ENCODE measurements around the gene WIPI1. TPM values are rescaled to one million over a fixed set of nuclear protein-coding genes. Genes with fewer than 3 reads are reported as not detected.

The WIPI1 gene
- total RNA-seq, 1 donor from 2014 or later, result 37.6 TPM

- H3K4me1 ChIP-seq (ENCODE audit: control insufficient read depth in 3 of 3, insufficient read depth in 3 of 3, low read length in 3 of 3), result peaks cover 12 to 35% (median 32%) of the 10 kb centered on the region in 3 donors
- no peak overlapping the region for H3K27ac ChIP-seq (ENCODE audit: low read depth, low read length)
- no peak overlapping the region for H3K9ac ChIP-seq (ENCODE audit: low read depth in 1 of 3, low read length in 3 of 3)
- no peaks in the 10 kb centered on the region for H3K27me3 ChIP-seq (ENCODE audit: control insufficient read depth in 3 of 3, insufficient read depth in 3 of 3, low read length in 3 of 3)
- no peaks in the 10 kb centered on the region for H3K9me3 ChIP-seq (ENCODE audit: control insufficient read depth in 3 of 3, low read length in 3 of 3)
- H3K4me3 ChIP-seq (ENCODE audit: low read length in 3 of 3), result no peak overlapping the region
- H3K36me3 ChIP-seq (ENCODE audit: control insufficient read depth in 3 of 3, insufficient read depth in 3 of 3, low read length in 3 of 3), result peaks cover 71 to 78% (median 75%) of the 10 kb centered on the region in 3 donors
Measured at GRCh38 chr17:68432086-68432864, 25.0 kb downstream of the WIPI1 start.

- H3K27ac ChIP-seq (ENCODE audit: low read depth, low read length), result no peak overlapping the region
- H3K27me3 ChIP-seq (ENCODE audit: control insufficient read depth in 3 of 3, insufficient read depth in 3 of 3, low read length in 3 of 3), result no peaks in the 10 kb centered on the region
- H3K9ac ChIP-seq (ENCODE audit: low read depth in 1 of 3, low read length in 3 of 3), result peak overlapping the region in 1 of 3 donors; percentile 25
- no peaks in the 10 kb centered on the region for H3K9me3 ChIP-seq (ENCODE audit: control insufficient read depth in 3 of 3, low read length in 3 of 3)
- H3K36me3 ChIP-seq (ENCODE audit: control insufficient read depth in 3 of 3, insufficient read depth in 3 of 3, low read length in 3 of 3), result peaks cover 76 to 83% (median 81%) of the 10 kb centered on the region in 3 donors
- peaks cover 12 to 32% (median 29%) of the 10 kb centered on the region in 3 donors for H3K4me1 ChIP-seq (ENCODE audit: control insufficient read depth in 3 of 3, insufficient read depth in 3 of 3, low read length in 3 of 3)
- no peak overlapping the region for H3K4me3 ChIP-seq (ENCODE audit: low read length in 3 of 3)
Measured at GRCh38 chr17:68431661-68432071, 25.6 kb downstream of the WIPI1 start.

DNA sequence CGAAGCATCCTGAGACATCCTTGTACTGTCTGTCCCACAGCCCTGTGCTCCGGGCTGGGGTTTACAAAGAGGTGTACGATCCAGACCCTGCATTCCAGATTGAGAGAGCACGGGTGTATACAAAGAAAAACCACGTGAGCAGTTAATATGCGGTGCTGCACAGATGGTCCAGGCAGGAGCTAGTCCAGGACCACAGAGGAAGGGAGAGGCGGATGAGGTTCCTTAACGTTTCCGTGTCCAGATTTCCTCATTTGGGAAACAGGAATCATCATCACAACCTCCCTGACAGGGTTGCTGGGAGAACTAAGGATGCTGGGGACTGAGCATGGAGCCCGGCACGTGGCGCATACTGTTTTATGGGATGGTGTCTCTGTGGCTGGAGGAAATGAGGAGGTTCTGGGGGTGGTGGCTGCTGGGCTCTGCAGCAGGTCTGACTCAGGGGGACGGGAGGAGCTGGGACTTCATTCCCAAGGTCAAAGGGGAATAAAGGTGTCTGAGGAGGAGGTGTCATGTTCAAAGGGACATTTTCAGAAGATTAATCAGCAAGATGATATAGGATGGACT lies 26.2 kb downstream of the WIPI1 start:
- Histone ChIP-seq H3K27me3 (ENCODE audit: control insufficient read depth in 3 of 3, insufficient read depth in 3 of 3, low read length in 3 of 3) (no peaks in the 10 kb centered on the region), H3K36me3 (ENCODE audit: control insufficient read depth in 3 of 3, insufficient read depth in 3 of 3, low read length in 3 of 3) (peaks cover 81 to 88% (median 86%) of the 10 kb centered on the region in 3 donors), H3K27ac (ENCODE audit: low read depth, low read length) (no peak overlapping the region), H3K9me3 (ENCODE audit: control insufficient read depth in 3 of 3, low read length in 3 of 3) (no peaks in the 10 kb centered on the region), H3K9ac (ENCODE audit: low read depth in 1 of 3, low read length in 3 of 3) (peak overlapping the region in 1 of 3 donors; percentile 25), H3K4me3 (ENCODE audit: low read length in 3 of 3) (no peak overlapping the region), H3K4me1 (ENCODE audit: control insufficient read depth in 3 of 3, insufficient read depth in 3 of 3, low read length in 3 of 3) (peaks cover 7 to 26% (median 24%) of the 10 kb centered on the region in 3 donors)

DNA sequence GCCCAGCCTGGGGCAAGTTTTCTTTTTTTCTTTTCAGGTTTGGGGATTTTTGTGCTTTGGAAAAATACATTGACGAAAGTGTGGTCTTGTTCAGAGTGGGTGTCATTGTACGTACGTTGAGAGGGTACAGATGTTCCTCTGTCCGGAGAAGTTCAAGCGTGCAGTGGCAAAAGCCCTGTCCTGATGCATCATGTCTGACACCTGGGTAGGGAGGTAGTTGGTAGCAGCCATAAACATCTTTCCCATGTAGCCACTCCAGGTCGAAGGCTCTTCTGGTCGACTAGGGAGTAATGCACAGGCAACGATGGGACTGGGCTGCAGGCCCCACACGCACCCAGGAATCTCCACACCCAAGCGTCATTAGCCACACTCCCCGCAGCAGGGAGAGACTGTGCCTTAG lies 27.4 kb downstream of the WIPI1 start:
- no peaks in the 10 kb centered on the region for H3K27me3 ChIP-seq (ENCODE audit: control insufficient read depth in 3 of 3, insufficient read depth in 3 of 3, low read length in 3 of 3)
- peaks cover 0 to 19% (median 15%) of the 10 kb centered on the region in 3 donors for H3K4me1 ChIP-seq (ENCODE audit: control insufficient read depth in 3 of 3, insufficient read depth in 3 of 3, low read length in 3 of 3)
- no peak overlapping the region for H3K9ac ChIP-seq (ENCODE audit: low read depth in 1 of 3, low read length in 3 of 3)
- H3K4me3 ChIP-seq (ENCODE audit: low read length in 3 of 3), result no peak overlapping the region
- peaks cover 82 to 89% (median 86%) of the 10 kb centered on the region in 3 donors for H3K36me3 ChIP-seq (ENCODE audit: control insufficient read depth in 3 of 3, insufficient read depth in 3 of 3, low read length in 3 of 3)
- H3K9me3 ChIP-seq (ENCODE audit: control insufficient read depth in 3 of 3, low read length in 3 of 3), result no peaks in the 10 kb centered on the region
- no peak overlapping the region for H3K27ac ChIP-seq (ENCODE audit: low read depth, low read length)

- H3K4me3 ChIP-seq (ENCODE audit: low read length in 3 of 3), result no peak overlapping the region
- H3K27me3 ChIP-seq (ENCODE audit: control insufficient read depth in 3 of 3, insufficient read depth in 3 of 3, low read length in 3 of 3), result no peaks in the 10 kb centered on the region
- H3K36me3 ChIP-seq (ENCODE audit: control insufficient read depth in 3 of 3, insufficient read depth in 3 of 3, low read length in 3 of 3), result peaks cover 84 to 87% (median 87%) of the 10 kb centered on the region in 3 donors
- H3K4me1 ChIP-seq (ENCODE audit: control insufficient read depth in 3 of 3, insufficient read depth in 3 of 3, low read length in 3 of 3), result peaks cover 0 to 13% (median 4%) of the 10 kb centered on the region in 3 donors
- no peak overlapping the region for H3K9ac ChIP-seq (ENCODE audit: low read depth in 1 of 3, low read length in 3 of 3)
- H3K27ac ChIP-seq (ENCODE audit: low read depth, low read length), result no peak overlapping the region
- no peaks in the 10 kb centered on the region for H3K9me3 ChIP-seq (ENCODE audit: control insufficient read depth in 3 of 3, low read length in 3 of 3)
Measured at GRCh38 chr17:68428498-68429172, 28.7 kb downstream of the WIPI1 start.

- no peaks in the 10 kb centered on the region for H3K27me3 ChIP-seq (ENCODE audit: control insufficient read depth in 3 of 3, insufficient read depth in 3 of 3, low read length in 3 of 3)
- H3K9me3 ChIP-seq (ENCODE audit: control insufficient read depth in 3 of 3, low read length in 3 of 3), result no peaks in the 10 kb centered on the region
- no peak overlapping the region for H3K4me3 ChIP-seq (ENCODE audit: low read length in 3 of 3)
- H3K27ac ChIP-seq (ENCODE audit: low read depth, low read length), result no peak overlapping the region
- H3K4me1 ChIP-seq (ENCODE audit: control insufficient read depth in 3 of 3, insufficient read depth in 3 of 3, low read length in 3 of 3), result peaks cover 0 to 11% (median 4%) of the 10 kb centered on the region in 3 donors
- H3K9ac ChIP-seq (ENCODE audit: low read depth in 1 of 3, low read length in 3 of 3), result no peak overlapping the region
- peaks cover 84 to 88% (median 88%) of the 10 kb centered on the region in 3 donors for H3K36me3 ChIP-seq (ENCODE audit: control insufficient read depth in 3 of 3, insufficient read depth in 3 of 3, low read length in 3 of 3)
Measured at GRCh38 chr17:68427575-68427974, 29.7 kb downstream of the WIPI1 start.

GRCh38 chr17:68425979-68426378 lies 31.3 kb downstream of the WIPI1 start:
- H3K9me3 ChIP-seq (ENCODE audit: control insufficient read depth in 3 of 3, low read length in 3 of 3), result no peaks in the 10 kb centered on the region
- H3K4me3 ChIP-seq (ENCODE audit: low read length in 3 of 3), result no peak overlapping the region
- H3K4me1 ChIP-seq (ENCODE audit: control insufficient read depth in 3 of 3, insufficient read depth in 3 of 3, low read length in 3 of 3), result no peaks in the 10 kb centered on the region
- H3K27me3 ChIP-seq (ENCODE audit: control insufficient read depth in 3 of 3, insufficient read depth in 3 of 3, low read length in 3 of 3), result no peaks in the 10 kb centered on the region
- no peak overlapping the region for H3K9ac ChIP-seq (ENCODE audit: low read depth in 1 of 3, low read length in 3 of 3)
- no peak overlapping the region for H3K27ac ChIP-seq (ENCODE audit: low read depth, low read length)
- H3K36me3 ChIP-seq (ENCODE audit: control insufficient read depth in 3 of 3, insufficient read depth in 3 of 3, low read length in 3 of 3), result peaks cover 78 to 84% (median 81%) of the 10 kb centered on the region in 3 donors

DNA sequence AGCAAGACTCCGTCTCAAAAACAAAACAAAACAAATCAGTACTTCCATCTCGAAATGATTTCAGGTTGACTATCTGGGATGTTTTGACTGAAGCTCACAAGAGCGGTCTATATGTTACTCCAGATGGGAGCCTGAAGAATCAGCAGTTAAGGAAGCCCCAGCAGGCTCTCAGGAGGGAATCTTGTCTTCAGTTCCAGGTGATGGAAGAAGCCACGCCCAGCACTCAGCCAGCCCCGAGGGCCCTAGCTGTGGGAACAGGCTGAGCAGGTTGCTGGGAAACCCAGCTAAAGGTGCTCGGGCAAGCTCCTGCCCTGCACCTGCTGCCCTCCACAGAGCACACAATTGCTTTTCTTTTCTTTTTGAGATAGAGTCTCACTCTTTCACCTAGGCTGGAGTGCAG lies 32.4 kb downstream of the WIPI1 start:
- H3K9me3 ChIP-seq (ENCODE audit: control insufficient read depth in 3 of 3, low read length in 3 of 3), result no peaks in the 10 kb centered on the region
- no peak overlapping the region for H3K4me3 ChIP-seq (ENCODE audit: low read length in 3 of 3)
- H3K36me3 ChIP-seq (ENCODE audit: control insufficient read depth in 3 of 3, insufficient read depth in 3 of 3, low read length in 3 of 3), result peaks cover 78 to 84% (median 78%) of the 10 kb centered on the region in 3 donors
- no peak overlapping the region for H3K27ac ChIP-seq (ENCODE audit: low read depth, low read length)
- H3K9ac ChIP-seq (ENCODE audit: low read depth in 1 of 3, low read length in 3 of 3), result no peak overlapping the region
- H3K27me3 ChIP-seq (ENCODE audit: control insufficient read depth in 3 of 3, insufficient read depth in 3 of 3, low read length in 3 of 3), result no peaks in the 10 kb centered on the region
- no peaks in the 10 kb centered on the region for H3K4me1 ChIP-seq (ENCODE audit: control insufficient read depth in 3 of 3, insufficient read depth in 3 of 3, low read length in 3 of 3)

- H3K9ac ChIP-seq (ENCODE audit: low read depth in 1 of 3, low read length in 3 of 3), result no peak overlapping the region
- no peaks in the 10 kb centered on the region for H3K27me3 ChIP-seq (ENCODE audit: control insufficient read depth in 3 of 3, insufficient read depth in 3 of 3, low read length in 3 of 3)
- no peak overlapping the region for H3K4me3 ChIP-seq (ENCODE audit: low read length in 3 of 3)
- H3K36me3 ChIP-seq (ENCODE audit: control insufficient read depth in 3 of 3, insufficient read depth in 3 of 3, low read length in 3 of 3), result peaks cover 75 to 86% (median 80%) of the 10 kb centered on the region in 3 donors
- no peak overlapping the region for H3K27ac ChIP-seq (ENCODE audit: low read depth, low read length)
- H3K4me1 ChIP-seq (ENCODE audit: control insufficient read depth in 3 of 3, insufficient read depth in 3 of 3, low read length in 3 of 3), result no peaks in the 10 kb centered on the region
- no peaks in the 10 kb centered on the region for H3K9me3 ChIP-seq (ENCODE audit: control insufficient read depth in 3 of 3, low read length in 3 of 3)
Measured at GRCh38 chr17:68424203-68424602, 33.1 kb downstream of the WIPI1 start.

GRCh38 chr17:68423251-68423650 lies 34.0 kb downstream of the WIPI1 start:
- H3K27ac ChIP-seq (ENCODE audit: low read depth, low read length), result no peak overlapping the region
- H3K27me3 ChIP-seq (ENCODE audit: control insufficient read depth in 3 of 3, insufficient read depth in 3 of 3, low read length in 3 of 3), result no peaks in the 10 kb centered on the region
- no peaks in the 10 kb centered on the region for H3K4me1 ChIP-seq (ENCODE audit: control insufficient read depth in 3 of 3, insufficient read depth in 3 of 3, low read length in 3 of 3)
- no peaks in the 10 kb centered on the region for H3K9me3 ChIP-seq (ENCODE audit: control insufficient read depth in 3 of 3, low read length in 3 of 3)
- no peak overlapping the region for H3K4me3 ChIP-seq (ENCODE audit: low read length in 3 of 3)
- no peak overlapping the region for H3K9ac ChIP-seq (ENCODE audit: low read depth in 1 of 3, low read length in 3 of 3)
- peaks cover 66 to 76% (median 71%) of the 10 kb centered on the region in 3 donors for H3K36me3 ChIP-seq (ENCODE audit: control insufficient read depth in 3 of 3, insufficient read depth in 3 of 3, low read length in 3 of 3)
